ENCODE data around the gene SLC25A22.

Gene SLC25A22

GRCh38 chr11:770642-771616, 27.2 kb downstream of the SLC25A22 start:
- DNase-seq, result no peak

DNA sequence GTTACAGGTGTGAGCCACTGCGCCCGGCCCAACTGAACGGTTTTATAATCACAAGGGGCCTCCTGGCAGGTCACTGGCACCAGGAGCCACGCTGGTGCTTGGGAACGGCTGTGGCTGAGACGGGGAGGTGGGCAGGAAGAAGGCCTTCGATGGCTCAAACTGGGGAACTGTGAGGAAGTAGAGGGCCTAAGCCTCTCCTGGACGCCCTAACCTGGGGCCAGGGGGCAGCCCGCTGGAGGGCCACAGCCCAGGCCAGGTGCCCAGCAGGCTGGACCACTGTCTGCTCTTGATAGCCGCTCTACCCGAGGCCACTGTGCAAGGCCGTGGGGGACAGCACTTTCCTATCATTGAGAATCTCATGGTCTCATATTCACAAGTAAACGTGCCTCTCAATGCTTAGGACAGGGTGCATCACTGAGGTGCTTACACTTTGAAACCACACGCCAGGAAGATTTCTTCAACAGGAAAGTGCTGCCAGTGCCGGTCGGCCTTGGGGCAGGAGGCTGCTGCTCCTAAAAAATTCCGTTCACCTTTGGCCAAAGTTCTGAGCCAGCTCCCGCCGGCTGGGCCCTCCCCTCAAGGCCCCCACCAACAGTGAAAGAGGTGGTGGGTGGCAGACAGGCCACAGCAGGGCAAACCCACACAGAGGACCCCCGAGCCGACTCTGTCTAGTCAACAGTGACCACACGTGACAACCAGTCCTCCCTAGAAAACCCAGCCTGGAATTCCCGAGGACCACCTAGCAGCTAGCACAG, 28.0 kb downstream of the SLC25A22 start:
- DNase-seq, result no peak

DNA sequence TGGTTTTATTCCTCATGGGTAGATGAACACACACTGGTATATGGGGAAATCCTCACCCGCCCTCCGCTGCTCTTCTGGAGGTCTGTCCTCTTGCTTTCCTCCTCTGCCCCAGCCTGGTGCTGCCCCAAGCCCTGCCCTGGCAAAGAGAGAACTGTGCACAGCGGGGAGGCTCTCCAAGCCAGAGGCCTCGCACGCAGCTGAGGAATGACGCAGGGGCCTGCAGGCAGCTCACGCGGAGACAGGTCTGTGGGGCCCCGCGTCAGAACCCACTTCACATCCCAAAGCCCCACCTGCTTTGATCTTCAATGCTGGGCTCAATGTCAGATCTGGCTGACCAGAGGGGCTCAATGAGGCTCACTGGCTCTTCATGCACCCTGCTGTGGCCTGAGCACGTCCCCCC, 30.8 kb downstream of the SLC25A22 start:
- no peak for DNase-seq

GRCh38 chr11:766936-767210, 31.2 kb downstream of the SLC25A22 start:
- DNase-seq, result no peak

DNA sequence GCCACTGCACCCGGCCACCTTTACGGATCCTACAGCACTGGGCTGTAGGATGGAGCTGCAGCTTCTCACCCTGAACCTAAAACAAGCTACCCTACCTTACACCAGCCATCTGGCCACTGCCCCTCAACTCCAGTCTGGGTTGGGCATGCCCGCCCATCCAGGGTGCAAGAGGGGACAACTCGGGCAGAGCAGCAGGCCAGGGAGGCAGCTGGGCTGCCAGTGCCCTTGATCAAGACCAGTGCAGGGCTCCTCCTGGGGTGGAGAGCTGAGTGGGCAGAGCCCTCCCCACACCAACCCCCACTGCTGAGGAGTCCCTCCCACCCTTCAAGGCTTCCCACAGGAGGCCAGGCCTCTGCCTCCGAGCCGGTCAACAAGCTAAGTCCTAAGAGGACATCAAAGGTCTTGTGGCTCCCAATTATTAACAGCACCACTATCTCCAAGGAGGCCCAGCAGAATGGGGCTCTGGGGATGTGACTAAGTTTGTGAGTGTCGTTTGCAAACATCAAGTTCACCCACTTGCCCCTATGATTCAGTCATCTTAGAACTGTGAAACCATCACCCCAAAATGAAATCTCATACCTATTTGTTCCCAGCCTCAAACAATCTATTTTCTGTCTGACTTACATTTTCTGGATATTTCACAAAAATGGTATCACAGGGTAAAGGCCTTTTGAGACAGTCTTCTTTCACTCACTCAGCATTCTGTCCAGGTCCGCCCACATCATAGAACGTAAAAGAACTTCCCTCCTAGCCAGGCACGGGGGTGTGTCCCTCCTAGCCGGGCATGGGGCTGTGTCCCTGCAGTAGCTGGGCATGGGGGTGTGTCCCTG, 31.8 kb downstream of the SLC25A22 start:
- DNase-seq, result no peak

GRCh38 chr11:765802-766091, 32.3 kb downstream of the SLC25A22 start:
- DNase-seq, result no peak

- DNase-seq, result peak; percentile 72 to 77
These were observed 32.9 kb downstream of the SLC25A22 start for GRCh38 chr11:765025-765801.

- DNase-seq, result no peak
These were observed 33.6 kb downstream of the SLC25A22 start for GRCh38 chr11:764322-765024.

DNA sequence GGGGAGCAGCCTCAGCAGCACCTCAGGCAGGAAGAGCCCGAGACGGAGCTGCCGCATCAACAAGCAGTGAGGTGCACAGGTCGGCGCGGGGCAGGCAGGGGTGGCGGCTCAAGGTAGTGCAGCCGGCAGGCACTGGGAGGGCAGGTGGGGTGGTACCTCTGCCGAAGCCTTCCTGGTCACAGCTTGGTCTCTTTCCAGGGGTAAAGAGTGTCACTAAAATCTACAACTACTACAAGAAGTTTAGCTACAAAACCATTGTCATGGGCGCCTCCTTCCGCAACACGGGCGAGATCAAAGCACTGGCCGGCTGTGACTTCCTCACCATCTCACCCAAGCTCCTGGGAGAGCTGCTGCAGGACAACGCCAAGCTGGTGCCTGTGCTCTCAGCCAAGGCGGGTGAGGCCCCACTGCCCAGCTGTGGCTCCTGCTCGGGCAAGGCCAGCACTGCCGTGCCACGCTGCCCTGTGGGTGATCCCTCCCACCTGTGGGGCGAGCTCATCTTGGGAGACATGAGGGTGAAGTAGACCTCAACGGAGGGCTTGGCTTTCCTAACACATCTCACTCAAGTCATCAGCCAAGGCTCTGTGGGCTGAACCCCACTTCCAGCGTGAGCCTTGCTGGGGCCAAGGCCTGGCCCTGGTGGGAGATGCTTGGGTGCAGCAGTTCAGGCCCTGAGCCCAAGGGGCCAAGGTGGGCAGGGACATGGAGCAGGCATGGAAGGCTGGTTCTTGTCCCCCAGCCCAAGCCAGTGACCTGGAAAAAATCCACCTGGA, 34.3 kb downstream of the SLC25A22 start:
- DNase-seq, result no peak

GRCh38 chr11:763073-763463, 35.0 kb downstream of the SLC25A22 start:
- no peak for DNase-seq

GRCh38 chr11:762421-763072, 35.5 kb downstream of the SLC25A22 start:
- DNase-seq, result no peak

- no peak for DNase-seq
These were observed 36.5 kb downstream of the SLC25A22 start for GRCh38 chr11:761526-762108.

DNA sequence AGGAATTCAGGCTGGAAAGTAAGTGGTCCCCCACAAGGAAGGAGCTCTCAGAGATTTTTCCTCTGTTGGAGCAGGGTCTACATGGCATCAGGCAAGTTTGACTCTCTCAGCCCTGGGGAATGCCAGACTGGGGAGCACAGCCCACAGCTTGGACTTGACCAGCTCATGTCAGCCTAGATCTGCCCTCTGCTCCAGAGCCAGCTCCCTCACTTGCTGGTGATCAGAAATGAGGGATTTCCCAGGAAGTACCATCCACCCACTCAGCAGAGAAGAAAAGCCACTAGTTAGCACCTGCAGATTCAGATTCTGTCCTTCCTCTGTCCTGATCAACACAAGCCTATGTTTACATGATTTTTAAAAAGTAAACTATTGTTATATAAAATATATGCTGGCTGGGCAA, 37.8 kb downstream of the SLC25A22 start:
- no peak for DNase-seq

- DNase-seq, result no peak
These were observed 48.4 kb downstream of the SLC25A22 start for GRCh38 chr11:749731-750130.

- no peak for DNase-seq
These were observed 50.1 kb downstream of the SLC25A22 start for GRCh38 chr11:748007-748359.

DNA sequence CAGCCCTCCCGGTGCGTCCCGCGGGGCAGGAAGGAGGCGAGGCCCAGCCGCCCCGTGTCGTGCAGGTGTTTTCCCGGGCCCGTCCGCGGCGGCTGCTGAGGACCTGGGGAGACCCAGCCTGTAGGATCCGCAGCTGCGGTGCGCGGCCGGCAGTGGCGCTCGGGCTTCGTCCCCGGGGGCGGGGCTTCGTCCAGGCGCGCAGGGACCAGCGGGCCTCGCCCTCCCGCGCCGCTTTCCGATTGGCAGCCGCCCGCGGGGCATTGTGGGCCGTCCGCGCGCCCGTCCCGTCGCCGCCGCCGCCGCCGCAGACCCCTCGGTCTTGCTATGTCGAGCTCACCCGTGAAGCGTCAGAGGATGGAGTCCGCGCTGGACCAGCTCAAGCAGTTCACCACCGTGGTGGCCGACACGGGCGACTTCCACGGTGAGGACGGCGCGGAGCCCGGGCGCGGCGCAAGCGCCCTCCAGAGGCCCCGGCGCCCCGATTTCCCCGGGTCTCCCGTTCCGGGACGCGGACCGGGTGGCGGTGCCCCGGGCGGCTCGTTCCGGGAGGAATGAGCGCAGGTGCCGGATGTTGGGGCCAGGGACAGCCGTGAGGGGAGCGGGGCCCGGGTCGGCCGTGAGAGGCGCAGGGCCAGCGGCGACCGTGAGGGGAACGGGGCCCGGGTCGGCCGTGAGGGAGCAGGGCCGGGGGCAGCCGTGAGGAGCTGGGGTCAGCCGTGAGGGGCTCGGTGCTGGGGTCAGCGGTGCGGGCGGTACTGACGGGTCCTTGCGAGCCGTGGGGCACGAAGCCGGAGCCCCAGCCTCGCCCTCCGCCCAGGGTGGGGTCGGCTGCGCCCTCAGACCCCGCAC, 50.7 kb downstream of the SLC25A22 start, which contains the start of gene TALDO1:
Gene TALDO1, plus strand, starts transcription at position 307 of the 849 bp plus-strand sequence. Its CDS starts 18 bp downstream, at position 325.
- peak; percentile 91 to 94 for DNase-seq

GRCh38 chr11:746289-747157, 51.6 kb downstream of the SLC25A22 start:
- DNase-seq, result peak in 1 of 2 experiments; percentile 60

GRCh38 chr11:745428-745827, 52.7 kb downstream of the SLC25A22 start:
- no peak for DNase-seq
